ENCODE measurements around the gene ZNF524. TPM values are rescaled to one million over a fixed set of nuclear protein-coding genes. Genes with fewer than 3 reads are reported as not detected.
A peak's percentile ranks its signal among the peaks of the same experiment; 100 is the strongest.
"Not testable (repeated sequence)": the region's sequence is repeated elsewhere in the genome, so short reads cannot be mapped to it uniquely, and the experiment has no call there.

Gene ZNF524
- total and polyA plus RNA-seq, 9 of the 15 experiments (the other 6 are each of a cell fraction or from before 2014, with no cell fraction given), result 0.08 to 15.6 (median 2.9) TPM

DNA sequence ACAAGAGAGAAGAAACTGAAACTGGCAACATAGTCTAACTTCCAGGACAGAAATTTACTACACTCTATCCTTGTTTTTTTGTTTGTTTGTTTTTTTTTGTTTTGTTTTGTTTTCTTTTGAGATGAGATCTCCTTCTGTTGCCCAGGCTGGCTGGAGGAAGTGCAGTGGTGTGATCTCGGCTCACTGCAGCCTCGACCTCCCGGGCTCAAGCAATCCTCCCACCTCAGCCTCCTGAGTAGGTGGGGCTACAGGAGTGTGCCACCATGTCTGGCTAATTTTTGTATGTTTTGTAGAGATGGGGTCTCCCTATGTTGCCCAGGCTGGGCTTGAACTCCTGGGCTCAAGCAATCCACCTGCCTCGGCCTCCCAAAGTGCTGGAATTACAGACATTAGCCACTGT, 17.8 kb upstream of the ZNF524 start:
- H3K36me3 ChIP-seq (ENCODE audit: control insufficient read depth, insufficient read depth, low read length); FAIRE-seq; H3K4me3 ChIP-seq; ATAC-seq; H3K9ac ChIP-seq (ENCODE audit: insufficient read depth in 1 of 2, low read depth in 2 of 2, low read length in 2 of 2); H2AFZ ChIP-seq (ENCODE audit: low read depth, low read length); intact Hi-C loops (cut with micrococcal nuclease); in situ Hi-C loops (cut with MboI); DNase-seq (ENCODE audit: extremely low read depth in 1 of 4, low spot score in 3 of 4); H3K27ac ChIP-seq (ENCODE audit: extremely low read depth, low read depth, low read length); CTCF ChIA-PET (ENCODE audit: low intra/inter-chr PET ratio); BruUV-seq (replicated peaks); H3K9me3 ChIP-seq (replicated peaks; ENCODE audit: control insufficient read depth, insufficient read depth, low read depth, low read length); H3K4me2 ChIP-seq (ENCODE audit: insufficient read depth, low read length); H4K20me1 ChIP-seq (replicated peaks; ENCODE audit: control insufficient read depth, insufficient read depth, low read length); H3K9me1 ChIP-seq (ENCODE audit: control insufficient read depth, insufficient read depth, low read length): not testable (repeated sequence)
- TF ChIP-seq PKNOX1 (IDR thresholded peaks at IDR 0.05), result 0 out of 2 replicates have a peak, but pooled peaks have one; percentile 2
- POLR2A ChIA-PET, result interaction anchor here (1.9 kb wide), 1 partner anchor 17 kb away, joined by 9 read pairs; the partner anchor contains the start of gene FIZ1
- Histone ChIP-seq H3K27me3 (ENCODE audit: control insufficient read depth in 2 of 2, insufficient read depth in 2 of 2, low read length in 2 of 2) (peaks cover 8 to 12% of the 10 kb centered on the region in 2 experiments; a peak in 4 of 5 replicates), H3K79me2 (ENCODE audit: control insufficient read depth, insufficient read depth, low read length) (peaks cover 12% of the 10 kb centered on the region), H3K4me1 (replicated peaks in 1 of 2; ENCODE audit: control insufficient read depth in 2 of 2, insufficient read depth in 2 of 2, low read length in 2 of 2) (peaks cover 13 to 44% of the 10 kb centered on the region in 2 experiments; a peak in 3 of 5 replicates)
- 10% methylated on average over 4 of the region's 4 CpGs for WGBS (ENCODE audit: insufficient coverage, low coverage, missing lambda C conversion rate)

DNA sequence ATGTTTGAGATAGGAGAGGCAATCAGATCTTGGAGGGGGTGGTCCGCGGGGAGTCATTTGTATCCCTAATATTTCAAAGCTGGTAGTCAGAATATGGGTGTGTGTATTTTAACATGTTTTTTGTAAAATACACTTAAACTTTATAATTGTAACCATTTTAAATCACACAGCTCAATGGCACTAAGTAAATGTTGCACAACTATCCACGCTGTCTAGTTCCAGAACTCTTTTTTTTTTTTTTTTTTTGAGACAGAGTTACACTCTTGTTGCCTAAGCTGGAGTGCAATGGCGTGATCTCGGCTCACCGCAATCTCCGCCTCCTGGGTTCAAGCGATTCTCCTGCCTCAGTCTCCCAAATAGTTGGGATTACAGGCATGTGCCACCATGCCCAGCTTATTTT, 16.2 kb upstream of the ZNF524 start:
- H3K27ac ChIP-seq (ENCODE audit: extremely low read depth, low read depth, low read length); FAIRE-seq; H3K9me3 ChIP-seq (replicated peaks; ENCODE audit: control insufficient read depth, insufficient read depth, low read depth, low read length); H3K4me2 ChIP-seq (ENCODE audit: insufficient read depth, low read length); H3K9ac ChIP-seq (ENCODE audit: insufficient read depth in 1 of 2, low read depth in 2 of 2, low read length in 2 of 2); H3K36me3 ChIP-seq (ENCODE audit: control insufficient read depth, insufficient read depth, low read length); CTCF ChIA-PET (ENCODE audit: low intra/inter-chr PET ratio); in situ Hi-C loops (cut with MboI); ATAC-seq; H3K9me1 ChIP-seq (ENCODE audit: control insufficient read depth, insufficient read depth, low read length); POLR2A ChIA-PET; DNase-seq (ENCODE audit: extremely low read depth in 1 of 4, low spot score in 3 of 4); BruUV-seq (replicated peaks); H3K4me3 ChIP-seq; H4K20me1 ChIP-seq (replicated peaks; ENCODE audit: control insufficient read depth, insufficient read depth, low read length); intact Hi-C loops (cut with micrococcal nuclease); H2AFZ ChIP-seq (ENCODE audit: low read depth, low read length); TF ChIP-seq CEBPG (CRISPR knock-in tag; IDR thresholded peaks at IDR 0.05): not testable (repeated sequence)
- WGBS (ENCODE audit: insufficient coverage, low coverage, missing lambda C conversion rate), result 35% methylated on average over 8 of the region's 8 CpGs
- H3K27me3 ChIP-seq (ENCODE audit: control insufficient read depth in 2 of 2, insufficient read depth in 2 of 2, low read length in 2 of 2), result peaks cover 8 to 12% of the 10 kb centered on the region in 2 experiments; a peak in 4 of 5 replicates
- TF ChIP-seq CEBPB (tag; IDR thresholded peaks at IDR 0.05) (peak; percentile 63), CEBPG (tag; conservative IDR thresholded peaks at IDR 0.05 in 1 of 2, IDR thresholded peaks at IDR 0.05 in 1 of 2) (peak in 1 of 2 experiments; percentile 53; a peak in 3 of 4 replicates)
- H3K79me2 ChIP-seq (ENCODE audit: control insufficient read depth, insufficient read depth, low read length), result peaks cover 12% of the 10 kb centered on the region
- peaks cover 13 to 41% of the 10 kb centered on the region in 2 experiments; a peak in 3 of 5 replicates for H3K4me1 ChIP-seq (replicated peaks in 1 of 2; ENCODE audit: control insufficient read depth in 2 of 2, insufficient read depth in 2 of 2, low read length in 2 of 2)
